Astrocyte (in vitro differentiated cells and primary cell): Measurements from ENCODE around the gene NPHS2.

ENCODE experiments used
- EZH2 ChIP-seq: IDR thresholded peaks from 2 replicates; pipeline ENCODE4 v1.6.1; 2012; ENCODE audit warnings: mild to moderate bottlenecking, low read length, inconsistent platforms; ENCODE audit not compliant: insufficient read depth
- TF ChIP-seq, protein P1 (sequence below): IDR thresholded peaks from 2 replicates; pipeline ENCODE4 v1.5.1; 2011; ENCODE audit warnings: low read depth, mild to moderate bottlenecking, inconsistent platforms, low read length, moderate library complexity; ENCODE audit not compliant: insufficient read depth

DNA sequence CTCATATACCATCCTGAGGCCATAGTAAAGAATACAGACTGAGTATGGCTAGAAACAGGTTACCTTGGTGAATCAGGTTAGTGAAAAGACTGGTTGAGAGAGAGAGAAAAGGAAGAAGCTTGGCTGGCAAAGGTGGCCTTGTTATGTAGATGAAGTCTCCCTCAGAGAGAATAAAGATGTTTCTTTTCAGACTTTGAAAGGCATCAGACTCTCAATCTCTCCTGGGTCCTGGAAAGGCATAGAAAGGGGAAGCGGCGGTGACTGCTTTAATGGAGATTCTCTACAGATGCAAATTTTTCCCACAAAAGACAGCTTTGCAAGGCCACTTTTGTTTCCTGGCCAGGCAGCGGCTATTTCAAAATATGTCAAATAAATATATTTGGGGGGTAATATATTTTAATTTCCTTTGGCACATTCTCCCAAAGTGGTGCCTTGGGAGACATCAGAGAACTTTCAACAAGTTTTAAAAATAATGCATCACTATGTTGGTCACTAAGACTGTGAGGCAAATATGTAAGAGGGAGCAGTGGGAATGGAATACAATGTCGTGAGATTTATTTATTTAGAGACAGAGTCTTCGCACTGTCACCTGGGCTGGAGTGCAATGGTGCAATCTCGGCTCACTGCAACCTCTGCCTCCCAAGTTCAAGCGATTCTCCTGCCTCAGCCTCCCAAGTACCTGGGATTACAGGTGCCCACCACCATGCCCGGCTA is 46.1 kb downstream of the NPHS2 start:
- TF ChIP-seq, protein P1, sequence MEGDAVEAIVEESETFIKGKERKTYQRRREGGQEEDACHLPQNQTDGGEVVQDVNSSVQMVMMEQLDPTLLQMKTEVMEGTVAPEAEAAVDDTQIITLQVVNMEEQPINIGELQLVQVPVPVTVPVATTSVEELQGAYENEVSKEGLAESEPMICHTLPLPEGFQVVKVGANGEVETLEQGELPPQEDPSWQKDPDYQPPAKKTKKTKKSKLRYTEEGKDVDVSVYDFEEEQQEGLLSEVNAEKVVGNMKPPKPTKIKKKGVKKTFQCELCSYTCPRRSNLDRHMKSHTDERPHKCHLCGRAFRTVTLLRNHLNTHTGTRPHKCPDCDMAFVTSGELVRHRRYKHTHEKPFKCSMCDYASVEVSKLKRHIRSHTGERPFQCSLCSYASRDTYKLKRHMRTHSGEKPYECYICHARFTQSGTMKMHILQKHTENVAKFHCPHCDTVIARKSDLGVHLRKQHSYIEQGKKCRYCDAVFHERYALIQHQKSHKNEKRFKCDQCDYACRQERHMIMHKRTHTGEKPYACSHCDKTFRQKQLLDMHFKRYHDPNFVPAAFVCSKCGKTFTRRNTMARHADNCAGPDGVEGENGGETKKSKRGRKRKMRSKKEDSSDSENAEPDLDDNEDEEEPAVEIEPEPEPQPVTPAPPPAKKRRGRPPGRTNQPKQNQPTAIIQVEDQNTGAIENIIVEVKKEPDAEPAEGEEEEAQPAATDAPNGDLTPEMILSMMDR: no peak
- TF ChIP-seq EZH2: no peak
